Measurements from ENCODE around the gene ARHGEF10L. TPM values are rescaled to one million over a fixed set of nuclear protein-coding genes. Genes with fewer than 3 reads are reported as not detected.

The ARHGEF10L gene
- total RNA-seq, 1 donor from 2014 or later: 33.1 TPM

- no peak for TF ChIP-seq CTCF (IDR thresholded peaks at IDR 0.05; ENCODE audit: unreplicated experiment)
- peaks cover 9% of the 10 kb centered on the region for H3K36me3 Mint-ChIP-seq
- no peak for DNase-seq (ENCODE audit: low spot score in 2 of 2, unreplicated experiment in 2 of 2)
- H3K27ac Mint-ChIP-seq: no peak overlapping the region
- no peak overlapping the region for H3K4me3 Mint-ChIP-seq
- peaks cover 9% of the 10 kb centered on the region for H3K4me1 Mint-ChIP-seq
- no peaks in the 10 kb centered on the region for H3K27me3 Mint-ChIP-seq (ENCODE audit: low read depth)
- no peaks in the 10 kb centered on the region for H3K9me3 Mint-ChIP-seq
Observed at GRCh38 chr1:17670587-17671313, 131.3 kb downstream of the ARHGEF10L start.

GRCh38 chr1:17671314-17671705 lies 131.8 kb downstream of the ARHGEF10L start:
- H3K36me3 Mint-ChIP-seq: peaks cover 6% of the 10 kb centered on the region
- no peak overlapping the region for H3K27ac Mint-ChIP-seq
- no peak for TF ChIP-seq CTCF (IDR thresholded peaks at IDR 0.05; ENCODE audit: unreplicated experiment)

DNA sequence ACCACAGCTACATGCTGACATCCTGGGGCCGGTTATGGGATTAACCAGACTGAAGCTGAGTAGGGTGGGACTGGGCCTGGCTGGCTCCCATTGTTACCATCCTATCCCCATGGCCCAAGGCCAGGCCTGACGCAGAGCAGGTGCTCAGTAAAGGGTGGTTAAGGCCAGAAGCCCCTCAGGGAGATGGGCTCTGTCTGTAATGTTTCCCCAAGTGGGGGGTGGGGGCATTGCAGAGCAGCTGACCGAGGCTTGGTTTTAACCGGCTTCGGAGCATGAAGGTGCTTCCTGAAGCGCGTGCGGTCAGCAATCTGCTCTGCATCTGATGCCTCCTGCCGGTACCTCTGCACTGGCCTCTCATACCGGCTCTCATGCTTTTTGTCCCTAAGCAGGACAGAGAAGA lies 132.2 kb downstream of the ARHGEF10L start:
- no peak for DNase-seq (ENCODE audit: low spot score in 2 of 2, unreplicated experiment in 2 of 2)
- TF ChIP-seq CTCF (IDR thresholded peaks at IDR 0.05; ENCODE audit: unreplicated experiment): no peak
- no peaks in the 10 kb centered on the region for H3K27me3 Mint-ChIP-seq (ENCODE audit: low read depth)
- H3K4me1 Mint-ChIP-seq: peaks cover 9% of the 10 kb centered on the region
- no peaks in the 10 kb centered on the region for H3K9me3 Mint-ChIP-seq
- peaks cover 6% of the 10 kb centered on the region for H3K36me3 Mint-ChIP-seq
- H3K27ac Mint-ChIP-seq: no peak overlapping the region
- no peak overlapping the region for H3K4me3 Mint-ChIP-seq

More at GRCh38 chr1:17671314-17671705, 131.8 kb downstream of the ARHGEF10L start:
- no peak overlapping the region for H3K4me3 Mint-ChIP-seq
- H3K4me1 Mint-ChIP-seq: peaks cover 9% of the 10 kb centered on the region
- DNase-seq (ENCODE audit: low spot score in 2 of 2, unreplicated experiment in 2 of 2): no peak
- H3K9me3 Mint-ChIP-seq: no peaks in the 10 kb centered on the region
- H3K27me3 Mint-ChIP-seq (ENCODE audit: low read depth): no peaks in the 10 kb centered on the region

- Mint-ChIP-seq H3K27me3 (ENCODE audit: low read depth) (no peaks in the 10 kb centered on the region), H3K9me3 (no peaks in the 10 kb centered on the region), H3K4me3 (no peak overlapping the region), H3K36me3 (peaks cover 6% of the 10 kb centered on the region), H3K4me1 (peaks cover 9% of the 10 kb centered on the region), H3K27ac (no peak overlapping the region)
- no peak for DNase-seq (ENCODE audit: low spot score in 2 of 2, unreplicated experiment in 2 of 2)
- TF ChIP-seq CTCF (IDR thresholded peaks at IDR 0.05; ENCODE audit: unreplicated experiment): no peak
Observed at GRCh38 chr1:17672226-17672625, 132.7 kb downstream of the ARHGEF10L start.

DNA sequence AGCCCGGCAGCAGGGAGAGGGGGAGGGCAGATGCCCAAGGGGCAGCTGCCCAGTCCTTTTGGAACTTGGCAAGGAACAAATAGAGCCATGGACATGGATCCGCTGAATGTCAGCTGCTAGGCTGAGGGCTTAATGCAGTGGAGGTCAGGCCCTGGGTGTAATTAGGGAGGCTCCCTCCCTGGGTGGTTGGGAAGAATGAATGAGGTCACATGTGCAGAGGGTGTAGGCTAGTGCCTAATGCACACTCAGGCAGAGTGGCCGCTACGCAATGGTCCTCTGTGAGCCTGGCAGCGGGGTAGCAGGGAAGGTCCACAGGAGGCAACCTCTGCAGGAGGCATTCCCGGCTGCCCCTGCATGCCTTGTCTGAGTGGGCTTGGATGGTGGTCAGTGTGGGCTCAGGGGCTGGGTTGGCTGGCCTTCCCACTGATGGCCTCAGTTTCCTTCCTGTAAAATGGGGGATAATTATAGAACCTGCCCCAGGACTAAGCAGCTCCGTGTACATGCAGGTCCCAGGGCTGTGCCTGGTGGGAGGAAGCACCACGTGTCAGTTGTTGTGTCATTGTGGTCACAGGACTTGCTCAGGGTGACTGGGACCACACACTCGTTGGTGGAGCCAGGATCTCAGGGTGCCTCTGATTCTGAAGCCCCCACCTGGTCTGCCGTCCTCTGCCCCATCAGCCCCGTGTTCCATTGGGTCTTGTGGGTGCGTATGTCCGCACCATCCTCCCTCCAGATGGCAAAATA lies 134.0 kb downstream of the ARHGEF10L start:
- H3K4me1 Mint-ChIP-seq: peaks cover 9% of the 10 kb centered on the region
- no peak for DNase-seq (ENCODE audit: low spot score in 2 of 2, unreplicated experiment in 2 of 2)
- H3K4me3 Mint-ChIP-seq: no peak overlapping the region
- no peak for TF ChIP-seq CTCF (IDR thresholded peaks at IDR 0.05; ENCODE audit: unreplicated experiment)
- H3K9me3 Mint-ChIP-seq: no peaks in the 10 kb centered on the region
- H3K27me3 Mint-ChIP-seq (ENCODE audit: low read depth): no peaks in the 10 kb centered on the region
- H3K27ac Mint-ChIP-seq: no peak overlapping the region
- peaks cover 6% of the 10 kb centered on the region for H3K36me3 Mint-ChIP-seq
